ENCODE results near the gene METTL26.
A peak's percentile ranks its signal among the peaks of the same experiment; 100 is the strongest.

METTL26 gene

GRCh38 chr16:595094-595528 is 41.0 kb downstream of the METTL26 start:
- DNase-seq (ENCODE audit: low read depth): no peak

DNA sequence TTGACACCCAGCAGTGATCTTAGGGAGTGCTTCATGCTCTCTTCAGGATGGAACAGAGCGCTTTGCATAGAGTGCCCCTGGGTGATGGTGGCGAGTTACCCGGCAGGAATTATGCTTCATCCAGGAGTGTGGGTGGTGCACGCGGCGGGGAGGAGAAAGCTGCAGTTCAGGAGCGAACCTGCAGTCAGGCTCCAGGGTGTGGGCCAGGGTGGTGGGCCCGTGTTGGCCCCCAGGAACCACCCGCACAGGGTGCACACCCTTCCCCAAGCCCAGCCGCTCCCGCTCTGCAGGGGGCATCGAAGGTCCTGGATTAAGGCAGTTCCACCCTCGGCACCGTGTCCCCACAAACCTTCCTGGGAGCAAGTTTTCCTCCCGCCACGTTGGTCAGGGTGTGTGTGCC is 42.3 kb downstream of the METTL26 start:
- DNase-seq (ENCODE audit: low read depth): no peak

- no peak for DNase-seq (ENCODE audit: low read depth)
These were observed 42.7 kb downstream of the METTL26 start for GRCh38 chr16:593406-593805.

DNA sequence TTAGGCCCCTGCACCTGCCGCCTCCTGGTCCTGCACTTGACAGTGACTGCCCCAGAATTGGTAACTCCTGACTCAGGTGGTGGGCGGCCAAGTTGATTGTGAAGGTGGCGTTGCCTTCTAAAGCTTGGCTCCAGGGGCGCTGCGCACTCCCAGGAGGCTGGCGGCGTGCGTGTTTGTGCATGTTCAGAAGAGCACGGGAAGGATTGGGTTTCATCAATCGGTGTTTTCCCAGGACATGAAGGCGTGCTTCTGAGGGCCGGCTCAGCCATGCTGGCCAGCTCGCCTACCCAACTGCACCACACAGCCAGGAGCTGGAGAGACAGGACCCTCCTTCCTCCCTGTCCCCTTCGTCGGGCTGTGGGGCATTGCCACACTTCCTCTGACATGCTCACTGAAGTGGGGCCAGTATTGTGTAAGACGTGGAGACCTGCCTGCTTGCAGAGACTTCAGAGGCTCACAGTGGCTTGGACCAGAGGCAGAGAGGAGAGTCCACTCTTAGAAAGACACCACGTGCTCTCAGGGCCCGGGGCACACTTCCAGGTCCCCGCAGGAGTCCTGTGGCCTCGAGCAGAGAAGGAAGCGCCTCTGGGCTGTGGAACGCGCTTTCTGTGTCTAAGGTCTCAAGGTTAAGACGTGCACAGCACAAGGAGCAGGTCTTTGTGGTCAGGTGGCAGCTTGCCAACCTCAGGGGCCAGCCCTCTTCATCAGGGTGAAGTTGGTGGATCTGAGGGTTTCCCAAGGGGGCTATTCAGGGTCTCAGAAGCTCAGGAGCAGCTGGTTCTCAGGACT is 43.4 kb downstream of the METTL26 start:
- no peak for DNase-seq (ENCODE audit: low read depth)

DNA sequence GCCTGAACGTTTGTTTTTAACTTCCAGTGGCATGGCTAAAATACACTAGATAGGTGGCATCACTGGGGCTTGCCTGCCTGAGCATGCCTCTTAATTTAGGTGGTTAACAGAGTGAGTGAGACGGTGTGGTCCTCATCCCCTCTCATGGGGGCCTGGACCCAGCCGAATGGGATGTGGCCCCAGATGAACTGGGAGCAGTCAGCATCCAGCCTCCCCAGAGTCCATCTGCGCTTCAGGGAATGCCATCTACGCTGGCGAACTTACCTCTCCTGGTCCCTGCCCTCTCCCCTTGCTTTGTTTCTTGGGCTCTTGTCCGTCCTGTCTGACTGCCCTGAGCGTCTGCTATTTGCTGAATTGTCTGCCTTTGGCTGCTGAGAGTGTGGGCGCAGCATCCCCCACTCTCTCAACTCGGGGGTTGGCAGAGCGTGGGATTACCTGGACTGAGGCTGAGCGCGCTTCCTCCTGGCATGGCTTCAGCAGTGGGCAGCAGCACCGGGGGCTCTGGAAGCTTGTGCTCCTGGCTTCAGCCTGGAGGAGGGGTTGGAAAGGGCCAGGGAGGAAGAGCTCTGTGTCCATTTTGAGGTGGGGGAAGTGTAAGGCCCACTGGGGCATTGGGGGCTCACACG is 44.1 kb downstream of the METTL26 start:
- DNase-seq (ENCODE audit: low read depth): no peak

DNA sequence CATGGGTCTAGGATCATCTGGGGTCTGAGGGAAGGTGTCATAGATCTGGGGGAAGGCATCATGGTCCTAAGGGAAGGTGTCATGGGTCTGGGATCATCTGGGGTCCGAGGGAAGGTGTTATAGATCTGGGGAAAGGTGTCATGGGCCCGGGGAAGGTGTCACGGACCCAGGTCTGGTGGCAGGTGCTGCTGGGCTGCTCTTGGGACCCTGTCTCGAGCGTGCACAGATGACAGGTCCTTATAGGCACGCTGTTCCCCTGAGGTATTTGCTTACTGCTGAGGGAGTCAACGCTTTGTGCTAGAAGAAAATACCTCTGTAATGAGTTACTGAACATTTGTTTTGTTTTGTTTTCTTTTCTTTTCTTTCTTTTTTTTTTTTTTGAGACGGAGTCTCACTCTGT is 44.9 kb downstream of the METTL26 start:
- no peak for DNase-seq (ENCODE audit: low read depth)

DNA sequence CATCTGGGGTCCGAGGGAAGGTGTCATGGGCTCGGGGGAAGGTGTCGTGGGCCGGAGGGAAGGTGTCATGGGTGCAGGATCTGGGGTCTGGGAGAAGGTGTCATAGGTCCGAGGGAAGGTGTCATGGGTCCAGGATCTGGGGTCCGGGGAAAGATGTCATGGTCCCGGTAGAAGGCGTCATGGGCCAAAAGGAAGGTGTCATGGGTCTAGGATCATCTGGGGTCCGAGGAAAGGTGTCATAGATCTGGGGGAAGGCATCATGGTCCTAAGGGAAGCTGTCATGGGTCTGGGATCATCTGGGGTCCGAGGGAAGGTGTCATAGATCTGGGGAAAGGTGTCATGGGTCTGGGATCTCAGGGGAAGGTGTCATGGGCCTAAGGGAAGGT is 45.3 kb downstream of the METTL26 start:
- no peak for DNase-seq (ENCODE audit: low read depth)

DNA sequence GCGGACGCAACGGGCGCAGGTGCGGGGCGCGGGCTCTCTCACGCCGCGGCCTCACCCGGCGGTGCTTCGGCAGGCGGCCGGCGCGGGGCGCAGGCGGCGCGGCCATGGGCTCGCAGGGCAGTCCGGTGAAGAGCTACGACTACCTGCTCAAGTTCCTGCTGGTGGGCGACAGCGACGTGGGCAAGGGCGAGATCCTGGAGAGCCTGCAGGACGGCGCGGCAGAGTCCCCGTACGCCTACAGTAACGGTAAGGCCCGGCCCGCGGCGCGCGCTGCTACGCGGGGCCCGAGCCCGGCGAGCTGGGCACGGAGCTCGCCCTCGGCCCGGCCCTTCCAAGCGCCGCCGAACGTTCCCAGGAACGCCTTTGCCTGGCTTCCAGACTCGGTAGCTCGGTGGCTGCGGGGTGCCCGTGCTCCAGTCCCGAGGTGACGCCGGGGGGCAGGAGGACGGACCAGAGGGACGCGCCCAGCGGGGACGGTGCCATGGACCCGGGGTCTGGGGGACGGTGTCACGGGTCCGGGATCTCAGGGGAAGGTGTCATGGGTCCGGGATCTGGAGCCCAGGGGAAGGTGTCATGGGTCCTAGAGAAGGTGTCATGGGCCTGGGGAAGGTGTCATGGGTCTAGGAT is 45.8 kb downstream of the METTL26 start:
- DNase-seq (ENCODE audit: low read depth): no peak

DNA sequence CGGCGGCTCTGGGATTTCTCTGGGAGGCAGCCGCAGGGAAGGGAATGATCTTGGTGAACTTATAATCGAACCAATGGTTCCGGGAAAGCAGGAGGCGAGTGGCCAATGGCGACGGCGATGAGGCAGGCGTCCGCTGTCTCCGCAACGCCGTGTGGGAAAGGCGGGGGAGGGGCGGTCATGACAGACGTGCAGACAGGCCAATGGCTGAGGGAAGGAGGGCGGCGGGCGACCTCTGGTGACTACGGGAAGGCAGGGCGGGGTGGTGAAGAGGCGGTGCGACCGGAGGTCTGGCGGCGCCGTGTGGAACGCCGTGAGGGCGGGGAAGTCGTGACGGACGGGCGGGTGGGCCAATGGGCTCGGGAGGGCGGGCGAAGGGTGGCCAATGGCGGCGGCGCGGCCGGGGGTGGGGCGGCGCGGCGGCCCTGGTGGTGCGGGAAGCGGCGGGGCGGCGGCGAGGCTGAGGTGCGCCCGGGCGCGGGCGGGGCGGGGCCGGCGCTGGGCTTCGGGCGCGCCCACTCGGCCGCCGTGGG is 46.4 kb downstream of the METTL26 start, which contains the start of gene RAB40C:
TSS of gene RAB40C (plus strand) at position 409 of the 530 bp plus-strand sequence. CDS start 226 bp downstream, outside the sequence.
- peak; percentile 99 for DNase-seq (ENCODE audit: low read depth)

DNA sequence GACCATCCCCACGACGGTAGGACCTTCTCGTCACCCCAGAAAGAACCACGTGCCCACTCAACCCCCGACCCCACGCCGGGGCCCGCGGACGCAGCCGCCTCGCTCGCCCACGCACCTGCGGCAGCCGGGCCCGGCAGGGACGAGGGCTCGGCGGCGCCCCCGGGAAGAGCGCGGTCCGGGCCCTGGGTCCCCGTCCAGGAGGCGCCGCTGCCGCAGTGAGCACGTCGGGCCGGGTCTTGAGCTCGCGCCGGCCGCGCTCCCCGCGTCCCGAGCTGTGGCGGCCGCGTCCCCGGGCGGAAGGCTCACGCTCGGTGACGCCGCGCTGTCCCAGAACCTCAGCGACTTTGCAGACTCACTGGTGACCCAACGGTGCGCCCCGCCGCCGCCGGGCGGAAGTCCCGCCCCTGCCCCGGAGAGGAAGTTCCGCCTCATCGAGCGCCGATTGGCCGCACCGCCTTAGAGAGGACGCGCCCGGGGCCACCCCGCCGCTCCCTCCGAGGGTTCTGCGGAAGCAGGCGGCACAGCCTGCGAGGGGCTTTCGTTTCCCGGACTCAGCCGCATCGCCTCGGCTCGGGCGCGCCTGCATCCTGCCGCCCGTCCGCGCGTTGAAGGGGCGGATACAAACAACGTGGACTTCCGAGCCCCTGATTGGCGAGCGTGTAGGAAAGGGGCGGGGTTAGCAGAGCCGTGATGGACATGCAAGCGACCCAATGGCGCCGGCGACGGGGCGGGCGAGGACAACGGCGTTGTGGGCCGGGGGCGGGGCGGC is 47.0 kb downstream of the METTL26 start:
- DNase-seq (ENCODE audit: low read depth): peak; percentile 98

- peak; percentile 56 for DNase-seq (ENCODE audit: low read depth)
These were observed 47.5 kb downstream of the METTL26 start for GRCh38 chr16:588639-588888.

GRCh38 chr16:586645-587590 is 49.2 kb downstream of the METTL26 start:
- DNase-seq (ENCODE audit: low read depth): no peak

DNA sequence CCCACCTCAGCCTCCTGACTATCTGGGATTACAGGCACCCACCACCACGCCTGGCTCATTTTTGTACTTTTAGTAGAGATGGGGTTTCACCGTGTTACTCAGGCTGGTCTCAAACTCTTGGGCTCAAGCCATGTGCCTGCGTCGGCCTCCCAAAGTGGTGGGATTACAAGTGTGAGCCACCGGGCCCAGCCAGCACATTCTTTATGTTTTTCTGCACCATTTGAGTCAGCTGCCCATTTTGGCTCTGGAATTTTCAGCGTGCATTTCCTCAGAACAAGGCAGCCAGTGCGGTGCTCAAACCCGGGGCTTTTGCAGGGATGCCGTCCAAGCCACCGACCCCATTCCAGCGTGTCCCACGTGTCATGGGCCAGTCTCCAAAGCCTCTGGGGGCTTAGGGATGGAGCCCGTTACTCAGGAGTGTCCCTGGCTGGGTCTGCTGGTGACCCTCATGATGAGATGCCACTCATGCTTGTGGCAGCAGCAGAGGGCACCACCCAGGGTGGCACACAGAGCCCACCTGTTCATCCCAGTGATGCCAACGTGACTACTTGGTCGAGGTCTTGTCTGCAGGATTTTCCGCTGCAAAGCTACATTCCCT is 50.0 kb downstream of the METTL26 start:
- no peak for DNase-seq (ENCODE audit: low read depth)

GRCh38 chr16:585351-585750 is 50.8 kb downstream of the METTL26 start:
- no peak for DNase-seq (ENCODE audit: low read depth)
